ENCODE measurements around the gene LRRC15. TPM values are rescaled to one million over a fixed set of nuclear protein-coding genes. Genes with fewer than 3 reads are reported as not detected.
A peak's percentile ranks its signal among the peaks of the same experiment; 100 is the strongest.

Gene LRRC15
- total RNA-seq, 1 experiment from 2014 or later = 0.28 TPM

- no peak for DNase-seq (ENCODE audit: low read depth, low spot score)
Observed at GRCh38 chr3:194401346-194401745, 31.8 kb upstream of the LRRC15 start.

GRCh38 chr3:194399874-194400411, 30.4 kb upstream of the LRRC15 start:
- no peak for ATAC-seq
- no TSS peak for BruUV-seq (replicated peaks)

More at GRCh38 chr3:194401346-194401745, 31.8 kb upstream of the LRRC15 start:
- TF ChIP-seq POLR2AphosphoS5 (IDR thresholded peaks at IDR 0.05; ENCODE audit: low read depth, low read length) = no peak
- TF ChIP-seq CTCF (IDR thresholded peaks at IDR 0.05) = no peak
- TF ChIP-seq TCF7L2 (IDR thresholded peaks at IDR 0.05; ENCODE audit: low read depth, low read length) = no peak
- TF ChIP-seq SIN3A (IDR thresholded peaks at IDR 0.05; ENCODE audit: borderline replicate concordance, insufficient read depth, low read depth, low read length) = no peak
- no peak for TF ChIP-seq REST (IDR thresholded peaks at IDR 0.05; ENCODE audit: insufficient read depth in 1 of 2, low read depth in 2 of 2, low read length in 1 of 2)
- ChIA-PET POLR2A (no interaction called here), CTCF (no interaction called here)
- H3K4me1 ChIP-seq (ENCODE audit: control insufficient read depth, insufficient read depth, low read length) = no peaks in the 10 kb centered on the region
- no peak overlapping the region for H3K27ac ChIP-seq (ENCODE audit: low read length)
- no peaks in the 10 kb centered on the region for H3K27me3 ChIP-seq (ENCODE audit: control insufficient read depth, insufficient read depth, low read length)
- H3K36me3 ChIP-seq (ENCODE audit: control insufficient read depth, insufficient read depth, low read length) = peaks cover 12% of the 10 kb centered on the region
- intact Hi-C loops (cut with micrococcal nuclease; ENCODE audit: unreplicated experiment) = no loop called here
- BruUV-seq (replicated peaks) = no TSS peak
- H3K4me3 ChIP-seq (ENCODE audit: low read depth in 2 of 2, low read length in 2 of 2) = no peak overlapping the region
- in situ Hi-C loops (cut with HindIII; ENCODE audit: low pct_unique_long_range_greater_than_20kb, low sequenced_read_pairs) = no loop called here
- H3K9me3 ChIP-seq (ENCODE audit: control insufficient read depth, insufficient read depth, low read depth, low read length) = no peaks in the 10 kb centered on the region
- ATAC-seq = peak; percentile 31; the same call in 1 of the 2 replicates

More at GRCh38 chr3:194399874-194400411, 30.4 kb upstream of the LRRC15 start:
- TF ChIP-seq SIN3A (IDR thresholded peaks at IDR 0.05; ENCODE audit: borderline replicate concordance, insufficient read depth, low read depth, low read length) (no peak), TCF7L2 (IDR thresholded peaks at IDR 0.05; ENCODE audit: low read depth, low read length) (no peak), CTCF (IDR thresholded peaks at IDR 0.05) (no peak), POLR2AphosphoS5 (IDR thresholded peaks at IDR 0.05; ENCODE audit: low read depth, low read length) (no peak), REST (IDR thresholded peaks at IDR 0.05; ENCODE audit: insufficient read depth in 1 of 2, low read depth in 2 of 2, low read length in 1 of 2) (no peak)
- H3K27ac ChIP-seq (ENCODE audit: low read length) = no peak overlapping the region
- in situ Hi-C loops (cut with HindIII; ENCODE audit: low pct_unique_long_range_greater_than_20kb, low sequenced_read_pairs) (no loop called here), intact Hi-C loops (cut with micrococcal nuclease; ENCODE audit: unreplicated experiment) (no loop called here)
- no peaks in the 10 kb centered on the region for H3K4me1 ChIP-seq (ENCODE audit: control insufficient read depth, insufficient read depth, low read length)
- H3K4me3 ChIP-seq (ENCODE audit: low read depth in 2 of 2, low read length in 2 of 2) = no peak overlapping the region
- DNase-seq (ENCODE audit: low read depth, low spot score) = no peak
- ChIA-PET CTCF (interaction anchor here (0.9 kb wide), 1 partner anchor 61 kb away, joined by 4 read pairs; no protein-coding TSS in a partner anchor), POLR2A (interaction anchor here (0.6 kb wide), 1 partner anchor 39 kb away, joined by 6 read pairs; no protein-coding TSS in a partner anchor)
- H3K9me3 ChIP-seq (ENCODE audit: control insufficient read depth, insufficient read depth, low read depth, low read length) = no peaks in the 10 kb centered on the region
- no peaks in the 10 kb centered on the region for H3K27me3 ChIP-seq (ENCODE audit: control insufficient read depth, insufficient read depth, low read length)
- H3K36me3 ChIP-seq (ENCODE audit: control insufficient read depth, insufficient read depth, low read length) = peaks cover 7% of the 10 kb centered on the region
